ENCODE results near the gene NOS3.

DNA sequence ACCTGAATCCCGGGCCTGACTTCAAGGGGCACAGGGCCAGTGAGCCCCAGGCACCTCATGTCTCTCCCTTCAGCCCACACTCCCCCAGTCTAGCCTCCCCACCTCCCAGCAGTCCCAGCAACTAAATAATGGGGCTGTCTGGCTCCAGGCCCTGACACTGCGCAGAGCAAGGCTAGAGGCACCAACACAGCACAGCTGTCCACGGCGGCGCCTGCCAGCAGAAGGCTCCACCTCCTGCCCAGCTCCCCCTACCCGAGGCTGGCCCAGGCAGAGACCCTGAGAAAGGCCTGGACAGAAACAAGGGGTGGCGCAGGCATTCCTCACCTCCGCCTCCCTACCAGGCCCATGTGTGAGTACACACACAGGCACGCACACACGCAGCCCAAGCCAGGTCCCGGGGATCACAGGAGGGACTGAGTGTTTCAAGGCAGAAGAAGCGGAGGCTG, 18.8 kb upstream of the NOS3 start:
- TF ChIP-seq, protein P1, sequence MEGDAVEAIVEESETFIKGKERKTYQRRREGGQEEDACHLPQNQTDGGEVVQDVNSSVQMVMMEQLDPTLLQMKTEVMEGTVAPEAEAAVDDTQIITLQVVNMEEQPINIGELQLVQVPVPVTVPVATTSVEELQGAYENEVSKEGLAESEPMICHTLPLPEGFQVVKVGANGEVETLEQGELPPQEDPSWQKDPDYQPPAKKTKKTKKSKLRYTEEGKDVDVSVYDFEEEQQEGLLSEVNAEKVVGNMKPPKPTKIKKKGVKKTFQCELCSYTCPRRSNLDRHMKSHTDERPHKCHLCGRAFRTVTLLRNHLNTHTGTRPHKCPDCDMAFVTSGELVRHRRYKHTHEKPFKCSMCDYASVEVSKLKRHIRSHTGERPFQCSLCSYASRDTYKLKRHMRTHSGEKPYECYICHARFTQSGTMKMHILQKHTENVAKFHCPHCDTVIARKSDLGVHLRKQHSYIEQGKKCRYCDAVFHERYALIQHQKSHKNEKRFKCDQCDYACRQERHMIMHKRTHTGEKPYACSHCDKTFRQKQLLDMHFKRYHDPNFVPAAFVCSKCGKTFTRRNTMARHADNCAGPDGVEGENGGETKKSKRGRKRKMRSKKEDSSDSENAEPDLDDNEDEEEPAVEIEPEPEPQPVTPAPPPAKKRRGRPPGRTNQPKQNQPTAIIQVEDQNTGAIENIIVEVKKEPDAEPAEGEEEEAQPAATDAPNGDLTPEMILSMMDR (IDR thresholded peaks at IDR 0.05), result no peak
- no peak for TF ChIP-seq POLR2A (IDR thresholded peaks at IDR 0.05)

All from thyroid gland (tissue), 4 donors.